DOHH2 (cell line): ENCODE data around the gene KRT84.

Experiments used
- CTCF ChIP-seq: fragments of 200-600 bp; sonication (generic); IDR thresholded peaks from one replicate; pipeline ENCODE4 v1.5.1; 2014; ENCODE audit warnings: antibody characterized with exemption, mild to moderate bottlenecking, low read depth, low read length; ENCODE audit not compliant: poor library complexity, severe bottlenecking
- EZH2phosphoT487 ChIP-seq: fragments of 200-600 bp; sonication (generic); IDR thresholded peaks from 2 replicates; pipeline ENCODE4 v1.6.1; 2017; ENCODE audit warnings: borderline replicate concordance, mild to moderate bottlenecking, antibody characterized with exemption, low read length, moderate library complexity, mixed read lengths

- TF ChIP-seq CTCF (no peak), EZH2phosphoT487 (no peak)
These were observed 8.2 kb downstream of the KRT84 start for GRCh38 chr12:52377266-52377665.
